GM06990 (cell line): ENCODE measurements around the gene LRFN3.
"Not testable (repeated sequence)": the region's sequence is repeated elsewhere in the genome, so short reads cannot be mapped to it uniquely, and the experiment has no call there.

Source experiments
- DNase-seq: peaks from one replicate; pipeline ENCODE4 v3.0.0-alpha.2; 2011; ENCODE audit not compliant: insufficient read length; ENCODE audit errors: extremely low read depth
- H3K27me3 ChIP-seq: replicated peaks from 2 replicates; pipeline ENCODE4 v1.6.0; 2011; ENCODE audit warnings: low read length; ENCODE audit not compliant: control insufficient read depth, insufficient read depth
- H3K36me3 ChIP-seq: 2 replicates; pipeline ENCODE4 v1.5.1; 2011; ENCODE audit warnings: low read length; ENCODE audit not compliant: control insufficient read depth, insufficient read depth
- H3K4me3 ChIP-seq: replicated peaks from 2 replicates; pipeline ENCODE4 v1.5.1; 2011; ENCODE audit warnings: low read depth, mild to moderate bottlenecking, control low read depth, low read length
- CTCF ChIP-seq: IDR thresholded peaks from 2 replicates; pipeline ENCODE4 v1.5.1; 2011; ENCODE audit warnings: low read length, control low read depth, mild to moderate bottlenecking, inconsistent platforms; ENCODE audit not compliant: insufficient read depth, poor library complexity, severe bottlenecking

LRFN3 gene

GRCh38 chr19:35935911-35936737 lies at the start of gene LRFN3:
Gene LRFN3, plus strand, starts transcription at chr19:35936374. Its CDS starts 3,052 bp downstream, at chr19:35939426.
- Histone ChIP-seq H3K36me3 (no peaks in the 10 kb centered on the region), H3K27me3 (no peaks in the 10 kb centered on the region), H3K4me3 (peak within 1 kb of the TSS; percentile 61)
- no peak for TF ChIP-seq CTCF
- peak; percentile 53 for DNase-seq

- Histone ChIP-seq H3K36me3 (peaks cover 15% of the 10 kb centered on the region), H3K4me3 (no peak overlapping the region), H3K27me3 (no peaks in the 10 kb centered on the region)
- TF ChIP-seq CTCF: no peak
- DNase-seq: no peak
These were observed 49.0 kb upstream of the LRFN3 start for GRCh38 chr19:35887197-35887596.

GRCh38 chr19:35888398-35888797 lies 47.8 kb upstream of the LRFN3 start:
- peaks cover 19% of the 10 kb centered on the region for H3K36me3 ChIP-seq

GRCh38 chr19:35889370-35890112 lies 46.6 kb upstream of the LRFN3 start:
- no peak for DNase-seq
- TF ChIP-seq CTCF: no peak
- H3K4me3 ChIP-seq: no peak overlapping the region
- peaks cover 21% of the 10 kb centered on the region for H3K36me3 ChIP-seq
- no peaks in the 10 kb centered on the region for H3K27me3 ChIP-seq

More at GRCh38 chr19:35888398-35888797, 47.8 kb upstream of the LRFN3 start:
- DNase-seq: no peak
- Histone ChIP-seq H3K4me3 (no peak overlapping the region), H3K27me3 (no peaks in the 10 kb centered on the region)
- TF ChIP-seq CTCF: no peak

- no peak for TF ChIP-seq CTCF
- Histone ChIP-seq H3K36me3 (peaks cover 22% of the 10 kb centered on the region), H3K27me3 (no peaks in the 10 kb centered on the region), H3K4me3 (no peak overlapping the region)
- DNase-seq: no peak
These were observed 46.0 kb upstream of the LRFN3 start for GRCh38 chr19:35890113-35890650.

- not testable (repeated sequence) for H3K27me3 ChIP-seq, H3K4me3 ChIP-seq, DNase-seq
- H3K36me3 ChIP-seq: peaks cover 33% of the 10 kb centered on the region
These were observed 44.4 kb upstream of the LRFN3 start for GRCh38 chr19:35891819-35892218.
